Sigmoid colon (tissue), 4 donors: Measurements from ENCODE around the gene VDR.

Source experiments
- POLR2AphosphoS5 ChIP-seq, 4 donors: sonication (generic); formaldehyde crosslinking; IDR thresholded peaks; one replicate each; pipeline ENCODE4 v1.6.1; 2017; ENCODE audit warnings: antibody characterized with exemption in 4 of 4
- TF ChIP-seq, protein P1 (sequence below), 4 experiments: fragments of 450-650 bp in 3 of 4; fragments of 200-600 bp in 1 of 4; IDR thresholded peaks; one replicate each; pipeline ENCODE4 v1.5.1; 2016 to 2019; ENCODE audit warnings: antibody characterized with exemption in 4 of 4, mild to moderate bottlenecking in 3 of 4, moderate library complexity in 2 of 4

- TF ChIP-seq, protein P1, sequence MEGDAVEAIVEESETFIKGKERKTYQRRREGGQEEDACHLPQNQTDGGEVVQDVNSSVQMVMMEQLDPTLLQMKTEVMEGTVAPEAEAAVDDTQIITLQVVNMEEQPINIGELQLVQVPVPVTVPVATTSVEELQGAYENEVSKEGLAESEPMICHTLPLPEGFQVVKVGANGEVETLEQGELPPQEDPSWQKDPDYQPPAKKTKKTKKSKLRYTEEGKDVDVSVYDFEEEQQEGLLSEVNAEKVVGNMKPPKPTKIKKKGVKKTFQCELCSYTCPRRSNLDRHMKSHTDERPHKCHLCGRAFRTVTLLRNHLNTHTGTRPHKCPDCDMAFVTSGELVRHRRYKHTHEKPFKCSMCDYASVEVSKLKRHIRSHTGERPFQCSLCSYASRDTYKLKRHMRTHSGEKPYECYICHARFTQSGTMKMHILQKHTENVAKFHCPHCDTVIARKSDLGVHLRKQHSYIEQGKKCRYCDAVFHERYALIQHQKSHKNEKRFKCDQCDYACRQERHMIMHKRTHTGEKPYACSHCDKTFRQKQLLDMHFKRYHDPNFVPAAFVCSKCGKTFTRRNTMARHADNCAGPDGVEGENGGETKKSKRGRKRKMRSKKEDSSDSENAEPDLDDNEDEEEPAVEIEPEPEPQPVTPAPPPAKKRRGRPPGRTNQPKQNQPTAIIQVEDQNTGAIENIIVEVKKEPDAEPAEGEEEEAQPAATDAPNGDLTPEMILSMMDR (IDR thresholded peaks at IDR 0.05): no peak
- TF ChIP-seq POLR2AphosphoS5 (IDR thresholded peaks at IDR 0.05): no peak
These were observed 47.8 kb downstream of the VDR start for GRCh38 chr12:47856721-47857575.
